Erythroblast (primary cell): ENCODE results near the gene CARS2.

Source experiments
- GATA1 ChIP-seq: IDR thresholded peaks from 2 replicates; pipeline ENCODE4 v1.6.1; 2011; ENCODE audit warnings: low read depth, mild to moderate bottlenecking, control low read depth, low read length, moderate library complexity
- POLR2A ChIP-seq: IDR thresholded peaks from 2 replicates; pipeline ENCODE4 v1.6.1; 2011; ENCODE audit warnings: mild to moderate bottlenecking, low read length

DNA sequence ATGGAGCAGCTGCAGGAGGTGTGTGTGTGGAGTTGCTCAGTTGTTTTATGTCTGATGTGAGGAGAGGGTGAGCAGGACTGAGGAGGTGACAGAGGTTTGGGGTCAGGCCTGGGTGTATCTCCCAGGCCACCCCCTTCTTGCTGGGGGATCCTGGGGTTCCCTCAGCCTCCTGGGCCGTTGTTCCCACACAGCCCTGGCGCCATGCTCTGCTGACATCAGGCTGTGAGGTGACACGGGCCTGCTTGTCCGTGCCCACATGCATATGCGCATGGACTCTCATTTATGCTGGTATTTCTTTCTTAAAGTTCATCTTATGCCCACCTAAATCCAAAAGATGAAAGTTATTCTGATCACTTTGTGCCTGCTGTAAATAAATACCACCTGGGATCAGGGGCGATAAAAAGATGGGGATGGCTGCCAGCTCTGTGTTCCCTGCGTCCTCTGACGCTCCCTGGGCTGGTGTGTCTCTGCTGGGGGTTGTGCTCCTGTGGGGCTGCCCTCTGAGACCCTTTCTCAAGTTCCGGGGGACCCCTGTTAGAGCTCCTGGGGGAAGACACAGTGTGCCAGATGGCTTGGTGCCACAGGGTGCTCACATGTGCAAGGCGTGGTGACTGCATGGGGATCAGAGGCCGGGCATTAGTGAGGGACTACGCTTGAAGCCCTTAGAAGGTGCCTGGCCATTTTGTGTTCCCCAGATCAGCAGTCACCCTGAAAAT lies 78.0 kb downstream of the CARS2 start:
- TF ChIP-seq POLR2A (no peak), GATA1 (no peak)
